NCI-H2227 (cell line): ENCODE data around the gene PLA2G2A.

ENCODE experiments used
- DNase-seq: peaks from one replicate; lab custom pipeline; 2025; ENCODE audit not compliant: unreplicated experiment; lab: John Stamatoyannopoulos, UW

Gene PLA2G2A

GRCh38 chr1:19974822-19975416, 4.5 kb downstream of the PLA2G2A start:
- peak; percentile 47 for DNase-seq

GRCh38 chr1:19973616-19974015, 5.8 kb downstream of the PLA2G2A start:
- DNase-seq: no peak

- DNase-seq: no peak
Observed at GRCh38 chr1:19971664-19972063, 7.8 kb downstream of the PLA2G2A start.

- DNase-seq: no peak
Observed at GRCh38 chr1:19969898-19970660, 9.3 kb downstream of the PLA2G2A start.

- DNase-seq: no peak
Observed at GRCh38 chr1:19967808-19968207, 11.6 kb downstream of the PLA2G2A start.

GRCh38 chr1:19964542-19964941, 14.9 kb downstream of the PLA2G2A start:
- DNase-seq: no peak

- DNase-seq: no peak
Observed at GRCh38 chr1:19963636-19964035, 15.8 kb downstream of the PLA2G2A start.

GRCh38 chr1:19960591-19960990, 18.8 kb downstream of the PLA2G2A start:
- DNase-seq: no peak

GRCh38 chr1:19957779-19958178, 21.6 kb downstream of the PLA2G2A start:
- no peak for DNase-seq

GRCh38 chr1:19955534-19956170, 23.8 kb downstream of the PLA2G2A start:
- DNase-seq: peak; percentile 13

GRCh38 chr1:19954059-19954458, 25.4 kb downstream of the PLA2G2A start:
- DNase-seq: no peak

GRCh38 chr1:19949016-19949415, 30.4 kb downstream of the PLA2G2A start:
- DNase-seq: no peak

GRCh38 chr1:19946971-19947370, 32.4 kb downstream of the PLA2G2A start:
- no peak for DNase-seq

- DNase-seq: no peak
Observed at GRCh38 chr1:19946331-19946751, 33.1 kb downstream of the PLA2G2A start.

- DNase-seq: no peak
Observed at GRCh38 chr1:19945914-19946313, 33.5 kb downstream of the PLA2G2A start.

GRCh38 chr1:19942657-19943056, 36.8 kb downstream of the PLA2G2A start:
- DNase-seq: no peak

- no peak for DNase-seq
Observed at GRCh38 chr1:19942088-19942487, 37.3 kb downstream of the PLA2G2A start.

- DNase-seq: no peak
Observed at GRCh38 chr1:19941206-19941568, 38.2 kb downstream of the PLA2G2A start.

GRCh38 chr1:19940486-19941205, 38.8 kb downstream of the PLA2G2A start:
- DNase-seq: peak; percentile 77

GRCh38 chr1:19938472-19938871, 40.9 kb downstream of the PLA2G2A start:
- peak; percentile 13 for DNase-seq

GRCh38 chr1:19936061-19936750, 43.2 kb downstream of the PLA2G2A start:
- DNase-seq: no peak
